ENCODE measurements around the gene ACTR1A.

ACTR1A gene

GRCh38 chr10:102431452-102432124, 70.9 kb downstream of the ACTR1A start:
- no peak for DNase-seq (ENCODE audit: low read depth in 3 of 3, low spot score in 1 of 3)

- DNase-seq (ENCODE audit: low read depth in 3 of 3, low spot score in 1 of 3) = no peak
These were observed 73.0 kb downstream of the ACTR1A start for GRCh38 chr10:102429468-102429867.
